Nephron progenitor cell (in vitro differentiated cells): ENCODE measurements around the gene ZNF488.

Experiments
- DNase-seq: peaks from one replicate; pipeline ENCODE4 v3.0.0; 2021
- H3K27ac Mint-ChIP-seq: 2 replicates; pipeline ENCODE4 v1.8.0; 2021; ENCODE audit warnings: mild to moderate bottlenecking, moderate library complexity, mixed read lengths
- H3K27me3 Mint-ChIP-seq: 2 replicates; pipeline ENCODE4 v1.8.0; 2021; ENCODE audit warnings: mild to moderate bottlenecking, low read depth, mixed read lengths; ENCODE audit not compliant: poor library complexity
- H3K36me3 Mint-ChIP-seq: 2 replicates; pipeline ENCODE4 v1.8.0; 2021; ENCODE audit warnings: low read depth, mixed read lengths
- H3K4me1 Mint-ChIP-seq: 2 replicates; pipeline ENCODE4 v1.8.0; 2021; ENCODE audit warnings: mixed read lengths
- H3K4me3 Mint-ChIP-seq: 2 replicates; pipeline ENCODE4 v1.8.0; 2021; ENCODE audit warnings: mild to moderate bottlenecking, moderate library complexity, mixed read lengths
- H3K9me3 Mint-ChIP-seq: 2 replicates; pipeline ENCODE4 v1.8.0; 2021; ENCODE audit warnings: mild to moderate bottlenecking, moderate library complexity, mixed read lengths
- TF ChIP-seq, protein P1 (sequence below): fragments of 200-600 bp; sonication (generic); IDR thresholded peaks from 2 replicates; pipeline ENCODE4 v1.5.0; 2021; ENCODE audit warnings: antibody characterized with exemption

ZNF488 gene

GRCh38 chr10:47354900-47355299, 29.2 kb downstream of the ZNF488 start:
- no peak overlapping the region for H3K27ac Mint-ChIP-seq
- peaks cover 5% of the 10 kb centered on the region for H3K27me3 Mint-ChIP-seq
- no peak for DNase-seq
- no peaks in the 10 kb centered on the region for H3K9me3 Mint-ChIP-seq
- no peak overlapping the region for H3K4me3 Mint-ChIP-seq
- TF ChIP-seq, protein P1, sequence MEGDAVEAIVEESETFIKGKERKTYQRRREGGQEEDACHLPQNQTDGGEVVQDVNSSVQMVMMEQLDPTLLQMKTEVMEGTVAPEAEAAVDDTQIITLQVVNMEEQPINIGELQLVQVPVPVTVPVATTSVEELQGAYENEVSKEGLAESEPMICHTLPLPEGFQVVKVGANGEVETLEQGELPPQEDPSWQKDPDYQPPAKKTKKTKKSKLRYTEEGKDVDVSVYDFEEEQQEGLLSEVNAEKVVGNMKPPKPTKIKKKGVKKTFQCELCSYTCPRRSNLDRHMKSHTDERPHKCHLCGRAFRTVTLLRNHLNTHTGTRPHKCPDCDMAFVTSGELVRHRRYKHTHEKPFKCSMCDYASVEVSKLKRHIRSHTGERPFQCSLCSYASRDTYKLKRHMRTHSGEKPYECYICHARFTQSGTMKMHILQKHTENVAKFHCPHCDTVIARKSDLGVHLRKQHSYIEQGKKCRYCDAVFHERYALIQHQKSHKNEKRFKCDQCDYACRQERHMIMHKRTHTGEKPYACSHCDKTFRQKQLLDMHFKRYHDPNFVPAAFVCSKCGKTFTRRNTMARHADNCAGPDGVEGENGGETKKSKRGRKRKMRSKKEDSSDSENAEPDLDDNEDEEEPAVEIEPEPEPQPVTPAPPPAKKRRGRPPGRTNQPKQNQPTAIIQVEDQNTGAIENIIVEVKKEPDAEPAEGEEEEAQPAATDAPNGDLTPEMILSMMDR, result no peak
- H3K36me3 Mint-ChIP-seq, result no peaks in the 10 kb centered on the region
- H3K4me1 Mint-ChIP-seq, result no peaks in the 10 kb centered on the region

DNA sequence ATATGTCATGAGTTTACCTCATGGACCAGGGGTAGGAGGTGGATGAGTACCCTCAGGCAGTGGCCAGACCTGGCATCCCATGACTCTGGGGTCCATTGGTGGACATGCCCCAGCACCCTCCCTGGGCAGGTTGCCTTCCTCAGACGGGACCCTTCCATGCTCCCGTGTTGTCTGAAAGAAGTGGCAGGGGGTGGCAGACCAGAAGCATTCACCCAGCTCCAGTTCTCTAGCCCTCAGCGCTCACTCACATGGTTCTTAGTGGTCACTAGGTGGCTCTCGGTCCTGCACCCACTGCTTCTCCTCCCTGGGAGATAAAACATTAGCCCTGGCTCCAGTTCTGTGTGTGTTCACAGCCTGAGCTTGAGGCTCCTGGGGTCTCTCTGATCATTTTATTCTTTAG, 29.9 kb downstream of the ZNF488 start:
- no peak overlapping the region for H3K27ac Mint-ChIP-seq
- H3K4me1 Mint-ChIP-seq, result no peaks in the 10 kb centered on the region
- H3K9me3 Mint-ChIP-seq, result no peaks in the 10 kb centered on the region
- no peak overlapping the region for H3K4me3 Mint-ChIP-seq
- no peaks in the 10 kb centered on the region for H3K36me3 Mint-ChIP-seq
- TF ChIP-seq, protein P1, result no peak
- H3K27me3 Mint-ChIP-seq, result peaks cover 5% of the 10 kb centered on the region
- DNase-seq, result no peak

- H3K4me1 Mint-ChIP-seq, result no peaks in the 10 kb centered on the region
- TF ChIP-seq, protein P1, result no peak
- peaks cover 5% of the 10 kb centered on the region for H3K27me3 Mint-ChIP-seq
- no peak overlapping the region for H3K4me3 Mint-ChIP-seq
- no peaks in the 10 kb centered on the region for H3K9me3 Mint-ChIP-seq
- H3K36me3 Mint-ChIP-seq, result no peaks in the 10 kb centered on the region
- H3K27ac Mint-ChIP-seq, result no peak overlapping the region
- no peak for DNase-seq
These were observed 30.7 kb downstream of the ZNF488 start for GRCh38 chr10:47353351-47353750.

DNA sequence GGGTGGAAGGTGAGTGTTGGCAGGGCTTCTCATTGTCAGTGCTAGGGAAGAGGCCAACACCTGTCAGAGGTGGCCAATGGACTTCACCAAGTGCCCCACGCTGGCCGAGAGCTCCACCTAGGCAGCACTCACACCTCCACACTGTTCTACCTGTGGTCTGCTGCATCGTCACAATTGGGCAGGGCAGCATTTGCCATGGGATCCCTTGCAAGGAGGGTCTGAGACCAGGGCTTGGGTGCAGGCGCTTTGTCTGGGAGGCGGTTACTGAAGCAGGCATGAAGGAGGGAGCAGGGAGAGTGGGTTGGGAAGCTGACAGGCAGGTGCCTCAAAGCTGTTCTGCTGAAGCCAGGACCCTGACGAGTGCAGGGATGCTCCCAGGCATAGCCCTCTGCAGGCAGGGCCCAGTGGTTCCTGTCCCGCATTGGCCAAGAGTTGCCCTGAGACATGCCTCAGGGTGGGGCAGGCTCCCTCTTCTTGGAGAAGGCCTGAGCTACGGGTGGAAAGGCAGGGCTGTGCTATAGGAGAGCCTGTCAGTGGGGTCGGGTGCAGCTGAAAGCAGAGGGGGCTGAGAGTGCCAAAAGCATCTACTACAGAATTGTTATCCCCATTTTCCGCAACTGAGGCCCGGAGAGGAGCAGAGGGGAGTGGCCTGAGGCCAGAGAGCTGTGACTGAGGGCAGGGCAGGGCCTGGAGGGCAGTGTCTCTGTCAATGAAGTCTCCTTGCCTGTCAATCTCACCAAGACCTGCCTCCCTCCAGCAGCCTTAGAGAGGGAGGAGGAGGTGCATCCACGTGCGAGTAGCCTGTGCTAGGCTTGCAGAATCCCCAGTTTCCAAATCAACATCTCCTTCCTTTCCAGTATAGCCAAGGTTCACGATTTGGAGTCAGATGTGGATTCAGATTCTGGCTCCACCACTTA, 31.9 kb downstream of the ZNF488 start:
- no peak overlapping the region for H3K27ac Mint-ChIP-seq
- no peaks in the 10 kb centered on the region for H3K36me3 Mint-ChIP-seq
- DNase-seq, result no peak
- H3K9me3 Mint-ChIP-seq, result no peaks in the 10 kb centered on the region
- peaks cover 5% of the 10 kb centered on the region for H3K27me3 Mint-ChIP-seq
- no peak overlapping the region for H3K4me3 Mint-ChIP-seq
- no peaks in the 10 kb centered on the region for H3K4me1 Mint-ChIP-seq
- TF ChIP-seq, protein P1, result no peak

- DNase-seq, result no peak
- no peaks in the 10 kb centered on the region for H3K36me3 Mint-ChIP-seq
- TF ChIP-seq, protein P1, result no peak
- no peaks in the 10 kb centered on the region for H3K9me3 Mint-ChIP-seq
- peaks cover 8% of the 10 kb centered on the region for H3K4me1 Mint-ChIP-seq
- H3K27me3 Mint-ChIP-seq, result peaks cover 1% of the 10 kb centered on the region
- H3K4me3 Mint-ChIP-seq, result no peak overlapping the region
- no peak overlapping the region for H3K27ac Mint-ChIP-seq
These were observed 33.1 kb downstream of the ZNF488 start for GRCh38 chr10:47350671-47351640.
